Activated CD4-positive, alpha-beta memory T cell treated with anti-CD3 and anti-CD28 coated beads for 36 hours (primary cell): ENCODE measurements around the gene PRKCH. TPM values are rescaled to one million over a fixed set of nuclear protein-coding genes. Genes with fewer than 3 reads are reported as not detected.
A peak's percentile ranks its signal among the peaks of the same experiment; 100 is the strongest.

Source experiments
- CTCF ChIA-PET: fragments of 350-600 bp; sonication (Branson Sonifier 250); formaldehyde crosslinking; loops from one replicate; lab custom pipeline; 2021; ENCODE audit warnings: antibody characterized with exemption, inconsistent platforms; lab: Charles Lee
- POLR2A ChIA-PET: fragments of 350-600 bp; sonication (Branson Sonifier 250); formaldehyde crosslinking; loops from one replicate; lab custom pipeline; 2021; ENCODE audit warnings: antibody characterized with exemption; lab: Charles Lee
- DNase-seq: peaks from one replicate; pipeline ENCODE4 v3.0.0-alpha.2; 2020
- H3K27ac Mint-ChIP-seq: one replicate; pipeline ENCODE4 v1.8.0; 2021; ENCODE audit warnings: mixed read lengths
- H3K27me3 Mint-ChIP-seq: one replicate; pipeline ENCODE4 v1.8.0; 2021; ENCODE audit warnings: mixed read lengths
- H3K36me3 Mint-ChIP-seq: one replicate; pipeline ENCODE4 v1.8.0; 2021; ENCODE audit warnings: mixed read lengths
- H3K4me1 Mint-ChIP-seq: one replicate; pipeline ENCODE4 v1.8.0; 2021; ENCODE audit warnings: low read depth, mixed read lengths
- H3K4me3 Mint-ChIP-seq: one replicate; pipeline ENCODE4 v1.8.0; 2021; ENCODE audit warnings: mild to moderate bottlenecking, mixed read lengths
- H3K9me3 Mint-ChIP-seq: one replicate; pipeline ENCODE4 v1.8.0; 2021; ENCODE audit warnings: mixed read lengths
- intact Hi-C: fragments of 100-400 bp; cut with micrococcal nuclease; formaldehyde crosslinking; loops from one replicate; pipeline ENCODE4 v1.15.1; 2023
- total RNA-seq, 2 experiments: library from RNA; stranded (reverse); gene quantifications; one replicate each; pipeline ENCODE4 v1.2.3, GENCODE V29; 2021

The PRKCH gene
- total RNA-seq, 2 experiments from 2014 or later, result 142 to 147 TPM

DNA sequence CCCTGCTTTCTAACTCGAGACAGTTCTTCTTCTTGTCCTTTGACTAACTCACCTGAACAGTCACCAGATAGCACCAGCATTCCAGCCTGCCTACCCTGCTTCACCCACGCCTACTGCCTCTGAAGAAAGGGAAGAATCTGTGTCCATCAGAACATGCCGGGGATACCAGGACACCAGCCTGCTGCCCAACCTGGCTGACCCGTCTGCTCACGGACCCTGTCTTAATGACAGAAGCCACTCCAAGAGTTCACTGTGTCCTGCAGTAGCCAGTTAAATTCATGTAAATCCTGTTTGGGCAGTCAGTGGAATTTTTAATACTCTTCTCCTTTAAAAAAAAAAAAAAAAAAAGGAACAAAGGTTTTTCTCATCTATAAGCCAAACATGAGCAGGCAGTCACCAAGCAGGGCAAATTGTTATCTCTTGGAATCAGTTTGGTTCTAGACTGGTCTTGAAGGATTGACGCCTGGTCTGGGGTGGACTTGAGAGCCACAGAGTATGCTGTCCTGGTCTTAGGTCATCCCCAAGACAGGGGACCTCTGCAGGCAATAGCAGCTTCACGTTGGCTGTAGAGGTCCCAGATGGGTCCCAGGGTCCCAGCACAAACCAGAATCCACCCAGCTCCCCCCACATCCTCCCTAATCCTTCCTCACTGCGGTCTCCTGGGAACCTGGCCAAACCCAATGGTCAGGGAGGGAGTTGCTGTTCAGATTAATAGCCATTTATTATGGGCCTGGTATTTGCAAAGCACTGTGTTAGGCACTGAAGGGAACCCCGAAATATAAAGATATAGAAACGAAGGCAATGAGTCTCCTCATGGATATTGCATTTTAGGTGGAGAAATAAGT is 192.8 kb downstream of the PRKCH start:
- Mint-ChIP-seq H3K4me3 (peak overlapping the region; percentile 6), H3K4me1 (peaks cover 95% of the 10 kb centered on the region), H3K27me3 (no peaks in the 10 kb centered on the region), H3K36me3 (peaks cover 32% of the 10 kb centered on the region), H3K9me3 (no peaks in the 10 kb centered on the region), H3K27ac (peak overlapping the region; percentile 98)
- intact Hi-C loops, result loop anchor here (5.0 kb wide), 1 partner anchor 172 kb away; no protein-coding TSS in a partner anchor
- CTCF ChIA-PET, result interaction anchor here (1.6 to 4.7 kb wide), 2 partner anchors 10 to 323 kb away, joined by 5 to 20 read pairs; no protein-coding TSS in a partner anchor
- POLR2A ChIA-PET, result interaction anchor here (0.6 to 4.4 kb wide), 4 partner anchors 10 to 184 kb away, joined by 3 to 37 read pairs (median 10); no protein-coding TSS in a partner anchor
- no peak for DNase-seq

DNA sequence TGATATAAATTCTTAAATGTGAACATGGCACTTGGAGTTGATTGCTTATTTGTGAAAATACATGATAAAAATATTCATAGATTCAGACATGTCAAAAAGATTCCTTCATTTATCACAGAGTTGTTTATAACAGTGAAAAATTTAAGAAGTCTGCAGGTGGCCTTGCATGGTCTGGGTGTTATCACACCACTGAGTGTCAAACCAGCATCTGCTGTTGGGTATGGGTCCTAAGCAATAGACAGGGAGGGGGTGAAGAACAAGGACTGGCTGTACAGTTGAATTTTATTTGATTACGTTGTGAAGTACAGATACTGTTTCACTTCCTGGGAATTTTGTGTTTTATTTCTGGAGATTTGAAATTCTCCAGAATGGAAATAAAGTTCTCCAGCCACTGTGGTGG is 193.5 kb downstream of the PRKCH start:
- Mint-ChIP-seq H3K27ac (peak overlapping the region; percentile 90), H3K36me3 (peaks cover 26% of the 10 kb centered on the region), H3K9me3 (no peaks in the 10 kb centered on the region), H3K4me3 (no peak overlapping the region), H3K27me3 (no peaks in the 10 kb centered on the region), H3K4me1 (peaks cover 96% of the 10 kb centered on the region)
- no peak for DNase-seq
- ChIA-PET CTCF (interaction anchor here (0.9 kb wide), 1 partner anchor 9 kb away, joined by 3 read pairs; no protein-coding TSS in a partner anchor), POLR2A (interaction anchor here (1.3 kb wide), 1 partner anchor 10 kb away, joined by 7 read pairs; no protein-coding TSS in a partner anchor)
- intact Hi-C loops, result loop anchor here (5.0 kb wide), 1 partner anchor 173 kb away; no protein-coding TSS in a partner anchor

GRCh38 chr14:61515436-61516117 is 194.2 kb downstream of the PRKCH start:
- POLR2A ChIA-PET, result interaction anchor here (1.3 kb wide), 1 partner anchor 10 kb away, joined by 7 read pairs; no protein-coding TSS in a partner anchor
- intact Hi-C loops, result no loop called here

DNA sequence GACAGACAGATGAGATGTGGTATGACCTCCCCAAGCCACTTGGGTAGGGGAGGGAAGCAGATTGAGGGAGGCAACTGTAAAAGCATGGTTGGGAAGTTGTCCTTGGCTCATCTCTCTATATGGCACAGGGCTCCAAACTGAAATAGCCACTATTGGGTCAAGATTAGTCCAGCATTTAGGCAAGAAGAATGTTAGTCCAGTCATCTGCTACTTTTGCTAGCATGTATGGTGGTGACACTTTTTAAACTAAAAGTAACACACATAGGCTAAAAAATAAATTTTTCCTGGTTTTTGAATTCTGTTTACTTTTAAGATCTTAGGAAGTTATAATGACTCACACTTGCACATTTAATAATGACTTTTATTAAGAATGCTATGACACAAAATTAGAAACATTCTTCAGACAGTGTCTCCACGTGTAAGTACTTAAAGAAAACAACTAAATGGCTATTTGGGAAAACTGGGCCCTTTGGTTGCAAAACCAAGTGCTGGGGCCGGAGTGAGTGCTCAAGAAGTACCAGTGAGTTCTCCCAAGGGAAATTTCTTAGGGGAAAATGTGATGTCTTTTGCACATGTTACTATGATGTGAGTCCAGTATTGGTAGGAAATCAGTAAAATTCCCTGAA is 194.9 kb downstream of the PRKCH start:
- H3K27ac Mint-ChIP-seq, result peak overlapping the region; percentile 90
- CTCF ChIA-PET, result interaction anchor here (0.9 kb wide), 1 partner anchor 8 kb away, joined by 3 read pairs; no protein-coding TSS in a partner anchor
- H3K36me3 Mint-ChIP-seq, result peaks cover 26% of the 10 kb centered on the region
- peaks cover 92% of the 10 kb centered on the region for H3K4me1 Mint-ChIP-seq
- intact Hi-C loops, result no loop called here
- no peaks in the 10 kb centered on the region for H3K27me3 Mint-ChIP-seq
- POLR2A ChIA-PET, result interaction anchor here (1.3 kb wide), 1 partner anchor 9 kb away, joined by 7 read pairs; no protein-coding TSS in a partner anchor
- H3K9me3 Mint-ChIP-seq, result no peaks in the 10 kb centered on the region
- DNase-seq, result no peak
- H3K4me3 Mint-ChIP-seq, result no peak overlapping the region

More at GRCh38 chr14:61515436-61516117, 194.2 kb downstream of the PRKCH start:
- Mint-ChIP-seq H3K27ac (peak overlapping the region; percentile 90), H3K4me1 (peaks cover 96% of the 10 kb centered on the region), H3K27me3 (no peaks in the 10 kb centered on the region), H3K36me3 (peaks cover 26% of the 10 kb centered on the region), H3K4me3 (no peak overlapping the region), H3K9me3 (no peaks in the 10 kb centered on the region)
- CTCF ChIA-PET, result interaction anchor here (0.9 kb wide), 1 partner anchor 9 kb away, joined by 3 read pairs; no protein-coding TSS in a partner anchor
- DNase-seq, result no peak

DNA sequence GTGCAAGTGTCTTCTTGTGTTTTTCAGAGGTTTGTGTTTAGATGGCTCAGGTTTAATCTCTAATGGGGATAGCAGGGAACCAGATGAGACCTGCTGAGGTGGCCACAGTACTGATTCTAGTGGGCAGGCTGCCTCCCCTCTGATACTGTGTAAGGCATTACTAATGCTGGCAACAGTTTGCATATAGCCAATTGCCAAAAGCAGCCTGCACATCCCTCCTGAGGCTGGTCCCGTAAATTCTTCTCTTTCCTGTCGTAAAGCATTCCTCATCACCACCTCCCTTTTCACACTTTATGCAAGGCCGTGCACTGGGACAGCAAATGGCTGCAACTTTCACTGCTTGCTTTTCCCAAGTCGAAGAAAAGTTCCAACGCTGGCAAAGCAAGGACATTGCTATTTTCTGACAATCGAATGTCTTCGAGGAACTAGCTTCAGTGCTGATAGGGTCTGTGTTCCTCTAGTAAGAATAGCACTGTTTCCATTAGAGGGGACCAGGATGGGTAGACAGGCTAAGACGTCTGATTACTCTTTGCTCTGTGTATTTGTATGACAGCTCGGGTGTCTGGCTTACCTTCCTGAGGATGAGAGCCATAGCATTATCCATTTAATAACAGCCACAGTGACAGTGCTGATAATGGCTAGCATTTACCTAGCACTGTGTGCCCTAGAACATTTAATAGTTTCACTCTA is 195.7 kb downstream of the PRKCH start:
- H3K9me3 Mint-ChIP-seq, result no peaks in the 10 kb centered on the region
- CTCF ChIA-PET, result interaction anchor here (0.8 kb wide), 1 partner anchor 15 kb away, joined by 3 read pairs; no protein-coding TSS in a partner anchor
- DNase-seq, result no peak
- no peaks in the 10 kb centered on the region for H3K27me3 Mint-ChIP-seq
- H3K27ac Mint-ChIP-seq, result peak overlapping the region; percentile 90
- POLR2A ChIA-PET, result interaction anchor here (1.2 kb wide), 1 partner anchor 38 kb away, joined by 3 read pairs; no protein-coding TSS in a partner anchor
- H3K36me3 Mint-ChIP-seq, result peaks cover 31% of the 10 kb centered on the region
- H3K4me1 Mint-ChIP-seq, result peaks cover 90% of the 10 kb centered on the region
- intact Hi-C loops, result no loop called here
- no peak overlapping the region for H3K4me3 Mint-ChIP-seq

DNA sequence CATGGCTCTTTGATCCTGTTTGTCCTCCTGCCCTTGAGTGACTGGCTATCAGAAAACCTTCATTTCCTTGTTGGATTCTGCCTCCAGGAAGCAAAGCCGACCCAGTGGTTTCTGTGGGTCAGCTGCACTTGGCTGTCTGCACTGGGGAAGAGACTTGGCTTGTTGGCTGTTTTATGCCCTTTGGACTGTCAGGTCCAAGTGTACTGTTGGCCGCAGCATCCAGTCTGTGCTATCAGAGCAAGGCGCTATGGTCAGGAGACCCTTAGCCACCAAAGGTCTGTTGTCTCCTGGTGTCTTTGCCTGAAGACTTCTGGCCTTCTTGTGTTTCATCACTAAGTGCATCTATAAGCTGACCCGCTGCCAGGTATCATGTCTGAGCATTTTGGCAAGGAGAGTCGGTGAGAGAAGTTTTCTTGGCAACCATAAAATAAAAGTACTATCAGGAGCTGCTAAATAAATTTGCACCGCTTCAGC is 196.6 kb downstream of the PRKCH start:
- ChIA-PET CTCF (interaction anchor here (0.8 kb wide), 1 partner anchor 16 kb away, joined by 3 read pairs; no protein-coding TSS in a partner anchor), POLR2A (interaction anchor here (0.7 to 1.2 kb wide), 2 partner anchors 15 to 39 kb away, joined by 3 read pairs; no protein-coding TSS in a partner anchor)
- no peak for DNase-seq
- Mint-ChIP-seq H3K27ac (peak overlapping the region; percentile 90), H3K36me3 (peaks cover 34% of the 10 kb centered on the region), H3K9me3 (no peaks in the 10 kb centered on the region), H3K4me1 (peaks cover 91% of the 10 kb centered on the region), H3K4me3 (peak overlapping the region; percentile 67), H3K27me3 (no peaks in the 10 kb centered on the region)
- intact Hi-C loops, result no loop called here

GRCh38 chr14:61518403-61518802 is 197.0 kb downstream of the PRKCH start:
- peaks cover 30% of the 10 kb centered on the region for H3K36me3 Mint-ChIP-seq
- ChIA-PET CTCF (no interaction called here), POLR2A (interaction anchor here (0.7 to 1.2 kb wide), 2 partner anchors 15 to 39 kb away, joined by 3 read pairs; no protein-coding TSS in a partner anchor)
- no peaks in the 10 kb centered on the region for H3K27me3 Mint-ChIP-seq
- H3K4me1 Mint-ChIP-seq, result peaks cover 92% of the 10 kb centered on the region
- intact Hi-C loops, result no loop called here
- peak overlapping the region; percentile 67 for H3K4me3 Mint-ChIP-seq
- peak overlapping the region; percentile 90 for H3K27ac Mint-ChIP-seq
- no peaks in the 10 kb centered on the region for H3K9me3 Mint-ChIP-seq
- DNase-seq, result no peak

DNA sequence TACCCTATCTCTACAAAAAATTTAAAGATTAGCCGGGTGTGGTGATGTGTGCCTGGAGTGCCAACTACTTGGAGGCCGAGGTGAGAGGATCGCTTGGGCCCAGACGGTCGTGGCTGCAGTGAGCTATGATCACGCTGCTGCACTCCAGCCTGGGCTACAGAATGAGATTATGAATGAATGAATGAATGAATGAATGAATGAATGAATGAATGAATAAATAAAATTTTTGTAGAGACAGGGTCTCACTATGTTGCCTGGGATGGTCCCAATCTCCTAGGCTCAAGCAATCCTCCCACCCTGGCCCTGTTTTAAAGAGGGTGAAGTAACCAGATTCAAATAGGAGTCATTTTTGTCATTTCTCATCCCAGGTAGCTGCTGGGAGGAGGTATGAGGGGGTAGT is 197.7 kb downstream of the PRKCH start:
- Mint-ChIP-seq H3K4me1 (peaks cover 93% of the 10 kb centered on the region), H3K27me3 (no peaks in the 10 kb centered on the region), H3K36me3 (peaks cover 25% of the 10 kb centered on the region), H3K4me3 (peak overlapping the region; percentile 67), H3K27ac (peak overlapping the region; percentile 90), H3K9me3 (no peaks in the 10 kb centered on the region)
- no peak for DNase-seq
- intact Hi-C loops, result no loop called here
- POLR2A ChIA-PET, result interaction anchor here (1.0 to 1.2 kb wide), 2 partner anchors 14 to 44 kb away, joined by 3 to 4 read pairs; no protein-coding TSS in a partner anchor
- CTCF ChIA-PET, result no interaction called here

DNA sequence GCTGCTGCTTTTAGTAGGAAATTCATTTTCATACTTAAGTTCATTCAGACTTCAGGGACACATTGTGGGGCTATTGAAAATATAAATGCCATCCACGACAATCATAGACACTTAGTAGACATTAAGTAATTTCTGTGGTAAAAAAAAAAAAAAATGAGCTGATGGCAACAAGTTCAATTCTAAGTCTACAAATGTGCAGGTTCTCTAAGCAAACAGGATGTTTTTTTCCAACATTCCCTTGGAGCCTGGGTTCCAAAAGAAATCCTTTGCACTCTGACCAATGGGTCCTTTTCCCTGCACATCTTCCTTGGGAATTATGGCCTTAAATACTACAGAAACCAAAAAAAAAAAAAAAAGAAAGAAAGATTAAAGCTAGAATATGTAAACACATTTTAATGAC is 198.4 kb downstream of the PRKCH start:
- Mint-ChIP-seq H3K27ac (peak overlapping the region; percentile 90), H3K9me3 (no peaks in the 10 kb centered on the region), H3K4me1 (peaks cover 94% of the 10 kb centered on the region), H3K4me3 (peak overlapping the region; percentile 67), H3K27me3 (no peaks in the 10 kb centered on the region), H3K36me3 (peaks cover 23% of the 10 kb centered on the region)
- intact Hi-C loops, result no loop called here
- POLR2A ChIA-PET, result interaction anchor here (0.6 to 1.9 kb wide), 6 partner anchors 8 to 204 kb away, joined by 3 to 6 read pairs (median 3); no protein-coding TSS in a partner anchor
- CTCF ChIA-PET, result no interaction called here
- DNase-seq, result no peak

GRCh38 chr14:61520576-61520975 is 199.2 kb downstream of the PRKCH start:
- ChIA-PET CTCF (no interaction called here), POLR2A (interaction anchor here (0.7 to 1.9 kb wide), 2 partner anchors 9 to 30 kb away, joined by 4 to 6 read pairs; no protein-coding TSS in a partner anchor)
- Mint-ChIP-seq H3K4me3 (no peak overlapping the region), H3K27me3 (no peaks in the 10 kb centered on the region), H3K4me1 (peaks cover 94% of the 10 kb centered on the region), H3K27ac (peak overlapping the region; percentile 70), H3K9me3 (no peaks in the 10 kb centered on the region), H3K36me3 (peaks cover 21% of the 10 kb centered on the region)
- DNase-seq, result no peak
- intact Hi-C loops, result no loop called here
